ENCODE data around the gene FAM163B.

FAM163B gene

GRCh38 chr9:133650026-133650425, 40.8 kb upstream of the FAM163B start:
- TF ChIP-seq CTCF (IDR thresholded peaks at IDR 0.05; ENCODE audit: insufficient read depth, missing control alignments) = no peak
- DNase-seq (ENCODE audit: insufficient read length, low spot score) (no peak), FAIRE-seq (no peak)

GRCh38 chr9:133649194-133649593, 40.0 kb upstream of the FAM163B start:
- TF ChIP-seq CTCF (IDR thresholded peaks at IDR 0.05; ENCODE audit: insufficient read depth, missing control alignments) = no peak
- DNase-seq (ENCODE audit: insufficient read length, low spot score) (no peak), FAIRE-seq (no peak)

GRCh38 chr9:133647765-133648469, 38.7 kb upstream of the FAM163B start:
- TF ChIP-seq CTCF (IDR thresholded peaks at IDR 0.05; ENCODE audit: insufficient read depth, missing control alignments) = no peak
- FAIRE-seq (no peak), DNase-seq (ENCODE audit: insufficient read length, low spot score) (no peak)

- DNase-seq (ENCODE audit: insufficient read length, low spot score) = no peak
- no peak for TF ChIP-seq CTCF (IDR thresholded peaks at IDR 0.05; ENCODE audit: insufficient read depth, missing control alignments)
- FAIRE-seq = no peak
Observed at GRCh38 chr9:133647148-133647547, 38.0 kb upstream of the FAM163B start.

- DNase-seq (ENCODE audit: insufficient read length, low spot score) = no peak
- no peak for FAIRE-seq
- TF ChIP-seq CTCF (IDR thresholded peaks at IDR 0.05; ENCODE audit: insufficient read depth, missing control alignments) = no peak
Observed at GRCh38 chr9:133645021-133645765, 36.0 kb upstream of the FAM163B start.

GRCh38 chr9:133643978-133644760, 35.0 kb upstream of the FAM163B start:
- DNase-seq (ENCODE audit: insufficient read length, low spot score) (no peak), FAIRE-seq (no peak)
- no peak for TF ChIP-seq CTCF (IDR thresholded peaks at IDR 0.05; ENCODE audit: insufficient read depth, missing control alignments)

Measured in D721Med (cell line).